Osteoblast (primary cell): ENCODE data around the gene CTTN. TPM values are rescaled to one million over a fixed set of nuclear protein-coding genes. Genes with fewer than 3 reads are reported as not detected.

Experiments used
- DNase-seq: peaks from one replicate; pipeline ENCODE4 v3.0.0; 2011; ENCODE audit warnings: low spot score, mixed read lengths; ENCODE audit not compliant: insufficient read length; ENCODE audit errors: missing footprints
- H2AFZ ChIP-seq: 2 replicates; pipeline ENCODE4 v1.6.0; 2011; ENCODE audit warnings: mild to moderate bottlenecking, low read length
- H3K27ac ChIP-seq: 2 replicates; pipeline ENCODE4 v1.5.1; 2011; ENCODE audit warnings: mild to moderate bottlenecking, low read depth, low read length, moderate library complexity
- H3K27me3 ChIP-seq: 2 replicates; pipeline ENCODE4 v1.6.0; 2012; ENCODE audit warnings: mild to moderate bottlenecking, control low read depth, inconsistent platforms, low read length, moderate library complexity; ENCODE audit not compliant: insufficient read depth
- H3K36me3 ChIP-seq: 2 replicates; pipeline ENCODE4 v1.5.1; 2011; ENCODE audit warnings: mild to moderate bottlenecking, low read length, control low read depth, moderate library complexity; ENCODE audit not compliant: insufficient read depth
- H3K4me1 ChIP-seq: 2 replicates; pipeline ENCODE4 v1.5.1; 2011; ENCODE audit warnings: mild to moderate bottlenecking, low read length, control low read depth, moderate library complexity; ENCODE audit not compliant: insufficient read depth
- H3K4me2 ChIP-seq: 2 replicates; pipeline ENCODE4 v1.6.0; 2011; ENCODE audit warnings: mild to moderate bottlenecking, low read length; ENCODE audit not compliant: insufficient read depth
- H3K4me3 ChIP-seq: fragments of 200-600 bp; sonication (generic); 3 replicates; pipeline ENCODE4 v1.5.1; 2012; ENCODE audit warnings: mild to moderate bottlenecking, low read length, inconsistent platforms; ENCODE audit not compliant: insufficient read depth
- H3K79me2 ChIP-seq: 2 replicates; pipeline ENCODE4 v1.6.0; 2012; ENCODE audit warnings: mild to moderate bottlenecking, low read length, control low read depth, inconsistent platforms; ENCODE audit not compliant: insufficient read depth
- H3K9me3 ChIP-seq: 2 replicates; pipeline ENCODE4 v1.5.1; 2011; ENCODE audit warnings: low read depth, low read length, control low read depth
- H4K20me1 ChIP-seq: 2 replicates; pipeline ENCODE4 v1.6.0; 2012; ENCODE audit warnings: mild to moderate bottlenecking, low read length, control low read depth; ENCODE audit not compliant: insufficient read depth
- total RNA-seq: library from RNA; depleted of rRNA; stranded (reverse); fragments of >200 nt; gene quantifications from 2 replicates; pipeline ENCODE4 v1.2.3, GENCODE V29; 2012
- TF ChIP-seq, protein P1 (sequence below): IDR thresholded peaks from 2 replicates; pipeline ENCODE4 v1.5.1; 2011; ENCODE audit warnings: mild to moderate bottlenecking, low read depth, low read length, moderate library complexity; ENCODE audit errors: extremely low read depth

Gene CTTN
- total RNA-seq, 1 donor, result 429 TPM

DNA sequence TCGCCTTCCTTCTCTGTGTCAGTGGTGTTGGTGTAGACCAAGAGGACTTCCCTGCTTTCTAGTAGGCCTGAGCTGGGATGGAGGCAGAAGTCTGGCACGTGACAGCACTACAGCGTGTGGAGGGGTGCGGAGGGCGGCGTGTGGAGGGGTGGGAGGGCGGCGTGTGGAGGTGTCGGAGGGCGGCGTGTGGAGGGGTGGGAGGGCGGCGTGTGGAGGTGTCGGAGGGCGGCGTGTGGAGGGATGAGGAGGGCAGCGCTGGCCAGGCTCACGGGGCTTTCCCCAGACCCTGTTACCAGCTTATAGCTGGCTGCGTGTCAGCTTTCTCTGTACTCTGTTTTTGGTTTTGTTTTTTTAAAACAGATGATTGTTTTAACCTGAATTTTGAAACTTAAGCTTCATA lies 45.7 kb upstream of the CTTN start:
- Histone ChIP-seq H3K36me3 (peaks cover 59% of the 10 kb centered on the region), H2AFZ (no peak overlapping the region), H3K4me3 (no peak overlapping the region), H3K27me3 (no peaks in the 10 kb centered on the region), H3K4me2 (no peak overlapping the region), H3K4me1 (no peaks in the 10 kb centered on the region), H3K27ac (no peak overlapping the region), H3K79me2 (no peaks in the 10 kb centered on the region), H4K20me1 (no peaks in the 10 kb centered on the region), H3K9me3 (no peaks in the 10 kb centered on the region)
- TF ChIP-seq, protein P1, sequence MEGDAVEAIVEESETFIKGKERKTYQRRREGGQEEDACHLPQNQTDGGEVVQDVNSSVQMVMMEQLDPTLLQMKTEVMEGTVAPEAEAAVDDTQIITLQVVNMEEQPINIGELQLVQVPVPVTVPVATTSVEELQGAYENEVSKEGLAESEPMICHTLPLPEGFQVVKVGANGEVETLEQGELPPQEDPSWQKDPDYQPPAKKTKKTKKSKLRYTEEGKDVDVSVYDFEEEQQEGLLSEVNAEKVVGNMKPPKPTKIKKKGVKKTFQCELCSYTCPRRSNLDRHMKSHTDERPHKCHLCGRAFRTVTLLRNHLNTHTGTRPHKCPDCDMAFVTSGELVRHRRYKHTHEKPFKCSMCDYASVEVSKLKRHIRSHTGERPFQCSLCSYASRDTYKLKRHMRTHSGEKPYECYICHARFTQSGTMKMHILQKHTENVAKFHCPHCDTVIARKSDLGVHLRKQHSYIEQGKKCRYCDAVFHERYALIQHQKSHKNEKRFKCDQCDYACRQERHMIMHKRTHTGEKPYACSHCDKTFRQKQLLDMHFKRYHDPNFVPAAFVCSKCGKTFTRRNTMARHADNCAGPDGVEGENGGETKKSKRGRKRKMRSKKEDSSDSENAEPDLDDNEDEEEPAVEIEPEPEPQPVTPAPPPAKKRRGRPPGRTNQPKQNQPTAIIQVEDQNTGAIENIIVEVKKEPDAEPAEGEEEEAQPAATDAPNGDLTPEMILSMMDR, result no peak
- no peak for DNase-seq

DNA sequence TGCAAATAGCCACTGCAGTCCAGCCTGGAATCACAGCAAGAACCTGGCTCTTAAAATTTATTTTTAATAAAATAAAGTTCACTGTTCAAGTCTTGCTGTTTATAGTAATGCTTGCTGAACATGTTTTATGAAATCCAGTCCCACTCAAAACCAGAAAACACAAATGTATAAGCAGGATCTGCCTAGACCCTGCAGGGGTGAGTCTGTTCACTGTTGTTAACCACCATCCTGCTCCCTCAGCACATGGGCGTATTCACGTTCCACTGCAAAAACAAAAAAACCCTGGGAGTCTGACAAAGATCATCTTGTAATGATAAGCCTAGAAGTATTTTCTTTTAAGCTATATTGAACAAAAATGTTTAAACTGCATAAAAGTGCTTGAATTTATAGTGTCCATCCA lies 45.0 kb upstream of the CTTN start:
- DNase-seq, result no peak
- peaks cover 56% of the 10 kb centered on the region for H3K36me3 ChIP-seq

DNA sequence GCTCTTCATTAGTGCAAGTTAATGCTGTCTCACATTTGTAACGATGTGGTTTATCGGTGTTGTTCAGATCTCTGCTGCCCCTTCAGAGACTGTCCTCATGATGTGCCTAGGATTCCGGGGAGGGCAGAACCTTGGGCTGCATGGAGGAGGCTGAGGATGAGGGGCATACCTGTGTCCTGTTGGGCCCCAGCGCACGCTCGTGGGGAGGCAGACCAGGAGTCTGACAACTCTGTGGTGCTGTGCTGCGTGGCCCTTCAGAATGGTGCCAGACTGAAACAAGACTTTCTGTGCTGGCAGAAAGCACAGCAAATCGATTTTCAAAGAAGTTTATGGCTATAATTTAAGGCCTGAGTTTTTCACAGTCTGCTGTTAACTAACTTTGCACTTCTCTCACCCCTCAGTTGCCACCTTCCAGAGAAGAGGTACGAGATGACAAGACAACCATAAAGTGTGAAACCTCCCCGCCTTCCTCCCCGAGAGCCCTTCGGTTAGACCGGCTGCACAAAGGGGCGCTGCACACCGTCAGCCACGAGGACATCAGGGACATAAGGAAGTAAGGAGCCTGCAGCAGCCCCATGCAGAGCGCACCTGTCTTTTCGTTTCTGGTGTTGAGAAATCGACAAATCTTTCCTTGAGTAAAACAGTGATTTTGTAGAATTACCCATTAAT lies 44.3 kb upstream of the CTTN start:
- Histone ChIP-seq H3K27ac (no peak overlapping the region), H3K4me1 (no peaks in the 10 kb centered on the region), H3K4me3 (no peak overlapping the region), H4K20me1 (no peaks in the 10 kb centered on the region), H2AFZ (no peak overlapping the region), H3K36me3 (peaks cover 56% of the 10 kb centered on the region), H3K79me2 (no peaks in the 10 kb centered on the region), H3K9me3 (no peaks in the 10 kb centered on the region), H3K27me3 (no peaks in the 10 kb centered on the region), H3K4me2 (no peak overlapping the region)
- DNase-seq, result no peak
- TF ChIP-seq, protein P1, result no peak

More for the DNA sequence above, 45.0 kb upstream of the CTTN start:
- TF ChIP-seq, protein P1, result no peak
- no peak overlapping the region for H3K27ac ChIP-seq
- no peak overlapping the region for H3K4me2 ChIP-seq
- H3K79me2 ChIP-seq, result no peaks in the 10 kb centered on the region
- H4K20me1 ChIP-seq, result no peaks in the 10 kb centered on the region
- no peaks in the 10 kb centered on the region for H3K9me3 ChIP-seq
- no peaks in the 10 kb centered on the region for H3K4me1 ChIP-seq
- no peak overlapping the region for H3K4me3 ChIP-seq
- no peak overlapping the region for H2AFZ ChIP-seq
- H3K27me3 ChIP-seq, result no peaks in the 10 kb centered on the region

DNA sequence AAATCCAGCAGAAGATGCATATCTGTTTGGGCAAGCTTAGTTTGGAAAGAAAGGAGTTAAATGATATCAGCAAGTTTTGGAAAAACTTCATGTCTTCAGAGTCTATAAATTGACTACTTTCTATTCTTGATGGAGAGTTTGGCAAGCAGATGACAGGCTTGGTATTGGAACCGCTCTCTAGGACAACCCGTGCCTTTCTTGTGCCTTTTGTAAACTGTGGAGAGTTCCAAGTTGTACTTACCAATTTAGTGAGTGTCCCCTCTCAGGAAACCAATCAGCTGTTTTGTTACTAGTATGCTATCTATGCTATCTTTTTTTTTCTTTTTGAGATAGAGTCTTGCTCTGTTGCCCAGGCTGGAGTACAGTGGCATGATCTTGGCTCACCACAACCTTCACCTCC lies 43.7 kb upstream of the CTTN start:
- Histone ChIP-seq H3K36me3 (peaks cover 54% of the 10 kb centered on the region), H3K4me3 (no peak overlapping the region), H3K27me3 (no peaks in the 10 kb centered on the region), H3K27ac (no peak overlapping the region), H3K4me1 (no peaks in the 10 kb centered on the region), H3K79me2 (no peaks in the 10 kb centered on the region), H3K4me2 (no peak overlapping the region), H3K9me3 (no peaks in the 10 kb centered on the region), H2AFZ (no peak overlapping the region), H4K20me1 (peaks cover under 1% of the 10 kb centered on the region)
- no peak for DNase-seq
- TF ChIP-seq, protein P1, result no peak
